OCI-LY1 (cell line): ENCODE results near the gene LTA.
A peak's percentile ranks its signal among the peaks of the same experiment; 100 is the strongest.

Experiments
- H2AFZ ChIP-seq: fragments of 200-600 bp; sonication (generic), shearing (Covaris generic); 2 replicates; pipeline ENCODE4 v1.6.0; 2014; ENCODE audit warnings: antibody characterized with exemption, mild to moderate bottlenecking, low read length
- H3F3A ChIP-seq: fragments of 200-600 bp; sonication (generic), shearing (Covaris generic); 2 replicates; pipeline ENCODE4 v1.6.0; 2014; ENCODE audit warnings: mild to moderate bottlenecking, antibody characterized with exemption, low read length, moderate library complexity; ENCODE audit not compliant: insufficient read depth
- H3K27ac ChIP-seq: fragments of 200-600 bp; sonication (generic); 2 replicates; pipeline ENCODE4 v1.5.1; 2014; ENCODE audit warnings: low read length, mixed run types, mild to moderate bottlenecking, low read depth; ENCODE audit not compliant: poor library complexity, severe bottlenecking
- H3K27me3 ChIP-seq: fragments of 200-600 bp; sonication (generic); 2 replicates; pipeline ENCODE4 v1.6.0; 2014; ENCODE audit warnings: antibody characterized with exemption, mild to moderate bottlenecking, low read length, moderate library complexity; ENCODE audit not compliant: insufficient read depth
- H3K36me3 ChIP-seq: fragments of 200-600 bp; sonication (generic); 2 replicates; pipeline ENCODE4 v1.6.1; 2014; ENCODE audit warnings: mild to moderate bottlenecking, antibody characterized with exemption, low read length, moderate library complexity, mixed read lengths; ENCODE audit not compliant: insufficient read depth
- H3K4me1 ChIP-seq: fragments of 200-600 bp; sonication (generic); 2 replicates; pipeline ENCODE4 v1.5.1; 2014; ENCODE audit warnings: mild to moderate bottlenecking, low read length, moderate library complexity; ENCODE audit not compliant: insufficient read depth, severe bottlenecking
- H3K4me2 ChIP-seq: fragments of 200-600 bp; sonication (generic), shearing (Covaris generic); 2 replicates; pipeline ENCODE4 v1.6.1; 2014; ENCODE audit warnings: low read length
- H3K4me3 ChIP-seq: fragments of 200-600 bp; sonication (generic); 2 replicates; pipeline ENCODE4 v1.5.1; 2014; ENCODE audit warnings: low read length, low read depth, mild to moderate bottlenecking, mixed read lengths; ENCODE audit not compliant: poor library complexity, severe bottlenecking
- H3K79me2 ChIP-seq: fragments of 200-600 bp; shearing (Covaris generic); 2 replicates; pipeline ENCODE4 v1.6.1; 2016; ENCODE audit warnings: mixed run types, low read length, mixed read lengths; ENCODE audit not compliant: insufficient read depth
- H3K9ac ChIP-seq: fragments of 200-600 bp; sonication (generic), shearing (Covaris generic); 2 replicates; pipeline ENCODE4 v1.6.1; 2014; ENCODE audit warnings: mild to moderate bottlenecking, low read length, mixed read lengths
- H3K9me2 ChIP-seq: fragments of 200-600 bp; sonication (generic), shearing (Covaris generic); 2 replicates; pipeline ENCODE4 v1.6.1; 2014; ENCODE audit warnings: low read depth, mild to moderate bottlenecking, low read length, mixed read lengths
- H3K9me3 ChIP-seq: fragments of 200-600 bp; shearing (Covaris generic); 2 replicates; pipeline ENCODE4 v1.6.1; 2014; ENCODE audit warnings: low read length, mixed read lengths
- H4K20me1 ChIP-seq: fragments of 200-600 bp; sonication (generic), shearing (Covaris generic); 2 replicates; pipeline ENCODE4 v1.6.0; 2016; ENCODE audit warnings: mild to moderate bottlenecking, low read length; ENCODE audit not compliant: insufficient read depth
- EZH2 ChIP-seq: fragments of 200-600 bp; sonication (generic), shearing (Covaris generic); IDR thresholded peaks from 2 replicates; pipeline ENCODE4 v1.8.0; 2017; ENCODE audit warnings: borderline replicate concordance, mixed run types, mild to moderate bottlenecking, antibody characterized with exemption, low read length, moderate library complexity, mixed read lengths
- TF ChIP-seq, protein P1 (sequence below): fragments of 200-600 bp; sonication (generic), shearing (Covaris generic); IDR thresholded peaks from 2 replicates; pipeline ENCODE4 v1.5.1; 2017; ENCODE audit warnings: mild to moderate bottlenecking, antibody characterized with exemption, low read length, moderate library complexity, mixed read lengths

The LTA gene

DNA sequence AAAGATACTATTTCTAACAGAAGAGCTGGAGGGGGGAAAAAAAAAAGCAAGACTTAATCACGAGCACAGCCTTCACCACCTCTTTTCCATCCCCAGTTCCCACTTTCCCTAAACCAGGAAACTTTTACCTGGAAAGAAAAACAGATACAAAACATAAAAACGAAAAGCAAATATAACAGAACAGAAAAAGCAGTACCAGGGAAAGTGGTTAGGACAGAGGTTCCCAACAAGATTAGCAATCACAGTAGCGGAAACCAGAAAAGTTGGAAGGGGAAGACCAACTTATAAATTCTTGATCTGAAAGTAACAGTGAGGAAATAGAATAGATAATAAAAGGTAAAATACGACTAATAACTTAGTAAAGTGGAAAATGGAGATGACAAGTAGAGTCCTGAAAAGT is 31.4 kb upstream of the LTA start:
- Histone ChIP-seq H4K20me1 (no peaks in the 10 kb centered on the region), H3K9ac (peak overlapping the region; percentile 91), H3K36me3 (peaks cover 55% of the 10 kb centered on the region), H3K9me2 (no peaks in the 10 kb centered on the region), H3F3A (no peaks in the 10 kb centered on the region), H3K4me3 (peak overlapping the region; percentile 81), H3K4me2 (peak overlapping the region; percentile 87), H3K27me3 (no peaks in the 10 kb centered on the region), H2AFZ (no peak overlapping the region), H3K27ac (peak overlapping the region; percentile 84), H3K9me3 (no peaks in the 10 kb centered on the region), H3K79me2 (peaks cover 39% of the 10 kb centered on the region), H3K4me1 (peaks cover 46% of the 10 kb centered on the region)
- no peak for TF ChIP-seq EZH2
- TF ChIP-seq, protein P1, sequence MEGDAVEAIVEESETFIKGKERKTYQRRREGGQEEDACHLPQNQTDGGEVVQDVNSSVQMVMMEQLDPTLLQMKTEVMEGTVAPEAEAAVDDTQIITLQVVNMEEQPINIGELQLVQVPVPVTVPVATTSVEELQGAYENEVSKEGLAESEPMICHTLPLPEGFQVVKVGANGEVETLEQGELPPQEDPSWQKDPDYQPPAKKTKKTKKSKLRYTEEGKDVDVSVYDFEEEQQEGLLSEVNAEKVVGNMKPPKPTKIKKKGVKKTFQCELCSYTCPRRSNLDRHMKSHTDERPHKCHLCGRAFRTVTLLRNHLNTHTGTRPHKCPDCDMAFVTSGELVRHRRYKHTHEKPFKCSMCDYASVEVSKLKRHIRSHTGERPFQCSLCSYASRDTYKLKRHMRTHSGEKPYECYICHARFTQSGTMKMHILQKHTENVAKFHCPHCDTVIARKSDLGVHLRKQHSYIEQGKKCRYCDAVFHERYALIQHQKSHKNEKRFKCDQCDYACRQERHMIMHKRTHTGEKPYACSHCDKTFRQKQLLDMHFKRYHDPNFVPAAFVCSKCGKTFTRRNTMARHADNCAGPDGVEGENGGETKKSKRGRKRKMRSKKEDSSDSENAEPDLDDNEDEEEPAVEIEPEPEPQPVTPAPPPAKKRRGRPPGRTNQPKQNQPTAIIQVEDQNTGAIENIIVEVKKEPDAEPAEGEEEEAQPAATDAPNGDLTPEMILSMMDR: no peak

DNA sequence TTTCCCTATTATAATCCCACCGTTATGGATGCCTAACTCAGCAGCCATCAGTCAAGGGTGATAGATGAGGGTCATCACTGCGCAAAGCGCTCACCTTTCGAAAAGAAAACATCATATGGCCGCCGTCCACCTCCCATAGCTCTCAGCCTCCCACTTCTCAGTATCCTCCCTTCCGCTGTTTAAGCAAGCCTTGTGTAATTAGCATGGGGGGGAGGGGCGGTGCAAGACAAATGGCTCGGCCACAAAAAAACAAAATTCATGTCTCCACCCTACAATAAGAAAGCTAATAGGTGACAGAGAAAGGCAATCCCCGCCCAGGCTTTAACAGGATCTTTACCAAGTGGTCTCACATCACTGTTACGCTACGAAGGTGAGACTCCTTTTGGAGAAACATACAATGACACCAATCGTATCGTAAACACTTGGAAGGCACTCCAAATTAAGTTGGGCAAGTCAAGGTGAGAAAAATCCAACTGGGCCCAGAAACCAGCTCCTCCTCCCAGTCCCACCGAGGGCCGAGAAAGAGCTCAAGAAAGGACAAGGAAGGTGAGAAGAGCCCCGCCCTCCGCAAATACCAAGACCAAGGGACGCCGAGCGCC is 30.9 kb upstream of the LTA start:
- Histone ChIP-seq H3K36me3 (peaks cover 50% of the 10 kb centered on the region), H3F3A (no peaks in the 10 kb centered on the region), H3K4me2 (peak overlapping the region; percentile 87), H3K9me3 (no peaks in the 10 kb centered on the region), H3K4me1 (peaks cover 51% of the 10 kb centered on the region), H4K20me1 (no peaks in the 10 kb centered on the region), H3K4me3 (peak overlapping the region; percentile 81), H2AFZ (no peak overlapping the region), H3K79me2 (peaks cover 39% of the 10 kb centered on the region), H3K9me2 (no peaks in the 10 kb centered on the region), H3K27ac (peak overlapping the region; percentile 84), H3K9ac (peak overlapping the region; percentile 91), H3K27me3 (no peaks in the 10 kb centered on the region)
- no peak for TF ChIP-seq EZH2

DNA sequence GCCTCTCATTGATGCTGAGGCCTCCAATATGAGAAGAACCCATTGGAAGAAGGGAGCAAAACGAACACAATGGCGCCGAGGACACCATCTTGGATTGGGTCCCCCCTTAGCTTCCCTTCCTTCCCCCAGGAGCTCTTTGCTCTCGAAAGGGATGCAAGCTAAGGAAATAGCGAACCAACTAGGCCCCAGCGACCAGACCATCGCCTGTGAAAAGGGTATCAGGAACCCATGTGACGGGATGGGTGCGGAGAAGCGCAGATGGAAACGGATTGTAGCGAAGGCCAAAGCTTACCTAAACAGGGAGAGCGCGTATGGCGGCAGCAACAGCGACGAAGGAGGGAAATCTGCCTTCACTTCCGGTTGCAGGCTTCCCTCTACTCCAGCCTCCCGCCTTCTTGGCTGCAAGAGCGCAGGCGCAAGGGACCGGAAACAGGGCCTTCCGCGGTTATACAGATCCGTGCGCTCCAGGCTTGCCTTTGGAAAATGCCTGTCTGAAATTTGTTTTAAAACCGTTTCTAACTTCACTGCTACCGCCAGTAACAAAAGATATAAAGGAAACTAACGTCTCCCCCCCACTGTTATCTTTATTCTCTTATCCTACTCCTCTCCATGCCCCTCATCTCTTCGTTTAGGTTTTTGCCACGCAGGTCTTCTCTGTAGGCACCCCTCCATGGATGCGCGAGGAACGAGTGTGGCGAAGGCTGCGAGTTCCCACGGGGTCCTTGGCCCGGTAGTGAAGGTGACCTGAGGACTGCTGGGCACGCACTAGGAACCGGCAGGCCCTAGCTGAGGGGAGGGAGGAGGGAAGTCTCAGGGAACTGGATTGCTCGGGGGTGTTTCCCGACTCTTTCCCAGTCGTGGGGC is 30.2 kb upstream of the LTA start, which contains the start of gene DDX39B:
TSS of gene DDX39B (minus strand) at position 346 of the 864 bp plus-strand sequence. CDS start 1,471 bp downstream, outside the sequence.
- Histone ChIP-seq H3K79me2 (peaks cover 39% of the 10 kb centered on the region), H3K27me3 (no peaks in the 10 kb centered on the region), H3K4me2 (peak within 1 kb of the TSS; percentile 87), H3K36me3 (peaks cover 42% of the 10 kb centered on the region), H2AFZ (no peak within 1 kb of the TSS), H3K9ac (peak within 1 kb of the TSS; percentile 91), H3K4me1 (peaks cover 58% of the 10 kb centered on the region), H3K4me3 (peak within 1 kb of the TSS; percentile 81), H4K20me1 (no peaks in the 10 kb centered on the region), H3K9me3 (no peaks in the 10 kb centered on the region), H3F3A (no peaks in the 10 kb centered on the region), H3K27ac (peak within 1 kb of the TSS; percentile 84), H3K9me2 (no peaks in the 10 kb centered on the region)
- TF ChIP-seq EZH2: no peak
- TF ChIP-seq, protein P1: no peak
